Measurements from ENCODE around the gene FAHD1. TPM values are rescaled to one million over a fixed set of nuclear protein-coding genes. Genes with fewer than 3 reads are reported as not detected.
A peak's percentile ranks its signal among the peaks of the same experiment; 100 is the strongest.

FAHD1 gene
- total and polyA plus RNA-seq, 4 donors: 42.7 to 84.2 (median 61.4) TPM

DNA sequence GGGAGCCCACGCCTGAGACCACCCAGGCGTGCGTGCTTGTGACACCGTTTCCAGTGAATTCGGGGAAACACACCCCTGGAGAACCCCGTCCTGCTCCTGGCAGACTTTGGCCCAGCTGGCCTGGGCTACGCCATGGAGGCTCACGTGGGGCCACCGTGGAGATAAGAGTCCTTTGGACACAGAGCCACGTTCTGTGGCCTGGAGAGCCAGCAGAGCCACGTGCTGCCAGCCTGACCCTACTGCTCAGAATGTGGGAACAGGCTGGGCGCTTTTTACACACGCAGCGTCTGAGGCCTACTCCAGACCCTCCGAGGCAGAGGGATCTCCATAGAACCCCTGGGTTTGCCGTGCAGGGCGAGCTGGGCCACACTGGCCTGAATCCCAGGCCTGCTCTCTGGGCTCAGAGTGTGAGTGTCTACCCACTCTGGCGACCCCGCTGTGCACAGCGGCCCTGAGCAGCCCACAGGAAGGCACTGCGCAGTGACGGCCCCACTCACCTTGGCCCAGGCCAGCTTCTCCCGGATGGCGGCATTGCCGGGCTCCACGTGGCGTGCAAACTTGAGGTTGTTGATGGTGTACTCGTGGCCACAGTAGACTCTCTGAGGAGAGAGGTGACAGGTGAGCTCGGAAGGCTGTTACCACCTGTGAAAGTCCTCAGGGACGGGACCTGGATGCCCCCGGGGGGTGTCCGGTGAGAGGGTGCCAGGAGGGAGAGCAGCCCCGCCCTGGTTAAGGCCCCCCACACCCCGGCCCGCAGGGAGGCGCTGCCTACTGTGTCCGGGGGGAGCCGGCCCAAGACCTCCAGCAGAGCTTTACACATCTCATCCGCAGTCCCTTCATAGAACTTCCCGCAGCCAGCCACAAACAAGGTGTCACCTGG is 10.4 kb upstream of the FAHD1 start:
- TF ChIP-seq SP1 (IDR thresholded peaks at IDR 0.05): no peak
- TF ChIP-seq HNF4A (conservative IDR thresholded peaks at IDR 0.05): peak; percentile 5 to 80
- TF ChIP-seq RAD21 (IDR thresholded peaks at IDR 0.05): no peak
- TF ChIP-seq RXRA (IDR thresholded peaks at IDR 0.05): peak in 1 of 2 donors; percentile 63
- no peak for TF ChIP-seq TAF1 (conservative IDR thresholded peaks at IDR 0.05)
- TF ChIP-seq, protein P1, sequence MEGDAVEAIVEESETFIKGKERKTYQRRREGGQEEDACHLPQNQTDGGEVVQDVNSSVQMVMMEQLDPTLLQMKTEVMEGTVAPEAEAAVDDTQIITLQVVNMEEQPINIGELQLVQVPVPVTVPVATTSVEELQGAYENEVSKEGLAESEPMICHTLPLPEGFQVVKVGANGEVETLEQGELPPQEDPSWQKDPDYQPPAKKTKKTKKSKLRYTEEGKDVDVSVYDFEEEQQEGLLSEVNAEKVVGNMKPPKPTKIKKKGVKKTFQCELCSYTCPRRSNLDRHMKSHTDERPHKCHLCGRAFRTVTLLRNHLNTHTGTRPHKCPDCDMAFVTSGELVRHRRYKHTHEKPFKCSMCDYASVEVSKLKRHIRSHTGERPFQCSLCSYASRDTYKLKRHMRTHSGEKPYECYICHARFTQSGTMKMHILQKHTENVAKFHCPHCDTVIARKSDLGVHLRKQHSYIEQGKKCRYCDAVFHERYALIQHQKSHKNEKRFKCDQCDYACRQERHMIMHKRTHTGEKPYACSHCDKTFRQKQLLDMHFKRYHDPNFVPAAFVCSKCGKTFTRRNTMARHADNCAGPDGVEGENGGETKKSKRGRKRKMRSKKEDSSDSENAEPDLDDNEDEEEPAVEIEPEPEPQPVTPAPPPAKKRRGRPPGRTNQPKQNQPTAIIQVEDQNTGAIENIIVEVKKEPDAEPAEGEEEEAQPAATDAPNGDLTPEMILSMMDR (IDR thresholded peaks at IDR 0.05; ENCODE audit: low read depth, low read length, missing input control): no peak
- no peak for DNase-seq (ENCODE audit: low spot score)
- Histone ChIP-seq H3K9ac (ENCODE audit: low read depth in 1 of 2, low read length in 2 of 2) (no peak overlapping the region), H3K4me1 (ENCODE audit: control insufficient read depth in 4 of 4, insufficient read depth in 4 of 4, low read length in 3 of 4) (peaks cover 0 to 74% (median 64%) of the 10 kb centered on the region in 4 donors), H3K27ac (ENCODE audit: low read depth in 1 of 2, low read length in 2 of 2) (peak overlapping the region; percentile 81 to 85), H3K4me3 (ENCODE audit: low read depth in 1 of 3, low read length in 3 of 3) (no peak overlapping the region), H3K36me3 (ENCODE audit: control insufficient read depth in 4 of 4, insufficient read depth in 3 of 4, low read depth in 1 of 4, low read length in 3 of 4) (peaks cover 5 to 28% (median 24%) of the 10 kb centered on the region in 4 donors), H3K9me3 (ENCODE audit: control insufficient read depth in 4 of 4, low read length in 3 of 4) (no peaks in the 10 kb centered on the region), H3K27me3 (ENCODE audit: control insufficient read depth in 4 of 4, insufficient read depth in 4 of 4, low read length in 3 of 4) (no peaks in the 10 kb centered on the region)
- 73% methylated on average over 40 of the region's 40 CpGs for WGBS

DNA sequence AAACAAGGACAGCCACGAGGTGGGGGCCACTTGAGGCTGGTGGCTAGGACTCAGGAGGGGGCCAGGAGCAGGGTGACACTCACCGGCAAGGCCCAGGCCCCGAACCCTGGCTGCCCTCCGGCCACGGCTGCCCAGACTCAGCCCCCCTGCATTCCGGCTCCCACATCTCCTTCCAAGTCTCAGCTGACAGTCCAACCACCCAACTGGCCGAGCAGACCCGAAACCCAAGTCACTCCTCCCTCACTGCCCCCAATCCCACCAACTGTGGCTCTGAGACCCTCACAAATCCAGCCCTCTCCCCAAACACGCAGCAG is 9.8 kb upstream of the FAHD1 start:
- TF ChIP-seq, protein P2, sequence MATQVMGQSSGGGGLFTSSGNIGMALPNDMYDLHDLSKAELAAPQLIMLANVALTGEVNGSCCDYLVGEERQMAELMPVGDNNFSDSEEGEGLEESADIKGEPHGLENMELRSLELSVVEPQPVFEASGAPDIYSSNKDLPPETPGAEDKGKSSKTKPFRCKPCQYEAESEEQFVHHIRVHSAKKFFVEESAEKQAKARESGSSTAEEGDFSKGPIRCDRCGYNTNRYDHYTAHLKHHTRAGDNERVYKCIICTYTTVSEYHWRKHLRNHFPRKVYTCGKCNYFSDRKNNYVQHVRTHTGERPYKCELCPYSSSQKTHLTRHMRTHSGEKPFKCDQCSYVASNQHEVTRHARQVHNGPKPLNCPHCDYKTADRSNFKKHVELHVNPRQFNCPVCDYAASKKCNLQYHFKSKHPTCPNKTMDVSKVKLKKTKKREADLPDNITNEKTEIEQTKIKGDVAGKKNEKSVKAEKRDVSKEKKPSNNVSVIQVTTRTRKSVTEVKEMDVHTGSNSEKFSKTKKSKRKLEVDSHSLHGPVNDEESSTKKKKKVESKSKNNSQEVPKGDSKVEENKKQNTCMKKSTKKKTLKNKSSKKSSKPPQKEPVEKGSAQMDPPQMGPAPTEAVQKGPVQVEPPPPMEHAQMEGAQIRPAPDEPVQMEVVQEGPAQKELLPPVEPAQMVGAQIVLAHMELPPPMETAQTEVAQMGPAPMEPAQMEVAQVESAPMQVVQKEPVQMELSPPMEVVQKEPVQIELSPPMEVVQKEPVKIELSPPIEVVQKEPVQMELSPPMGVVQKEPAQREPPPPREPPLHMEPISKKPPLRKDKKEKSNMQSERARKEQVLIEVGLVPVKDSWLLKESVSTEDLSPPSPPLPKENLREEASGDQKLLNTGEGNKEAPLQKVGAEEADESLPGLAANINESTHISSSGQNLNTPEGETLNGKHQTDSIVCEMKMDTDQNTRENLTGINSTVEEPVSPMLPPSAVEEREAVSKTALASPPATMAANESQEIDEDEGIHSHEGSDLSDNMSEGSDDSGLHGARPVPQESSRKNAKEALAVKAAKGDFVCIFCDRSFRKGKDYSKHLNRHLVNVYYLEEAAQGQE (IDR thresholded peaks at IDR 0.05): no peak
- TF ChIP-seq FOXA2 (IDR thresholded peaks at IDR 0.05): no peak
- TF ChIP-seq, protein P3, sequence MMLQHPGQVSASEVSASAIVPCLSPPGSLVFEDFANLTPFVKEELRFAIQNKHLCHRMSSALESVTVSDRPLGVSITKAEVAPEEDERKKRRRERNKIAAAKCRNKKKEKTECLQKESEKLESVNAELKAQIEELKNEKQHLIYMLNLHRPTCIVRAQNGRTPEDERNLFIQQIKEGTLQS (IDR thresholded peaks at IDR 0.05): no peak
- TF ChIP-seq HNF4A (conservative IDR thresholded peaks at IDR 0.05): no peak
- TF ChIP-seq RXRA (IDR thresholded peaks at IDR 0.05): no peak
- H3K4me3 ChIP-seq (ENCODE audit: low read depth in 1 of 3, low read length in 3 of 3): no peak overlapping the region
- H3K36me3 ChIP-seq (ENCODE audit: control insufficient read depth in 4 of 4, insufficient read depth in 3 of 4, low read depth in 1 of 4, low read length in 3 of 4): peaks cover 5 to 31% (median 26%) of the 10 kb centered on the region in 4 donors
- no peak for DNase-seq (ENCODE audit: low spot score)
- 92% methylated on average over 9 of the region's 9 CpGs for WGBS
- H3K27me3 ChIP-seq (ENCODE audit: control insufficient read depth in 4 of 4, insufficient read depth in 4 of 4, low read length in 3 of 4): no peaks in the 10 kb centered on the region
- no peak overlapping the region for H3K9ac ChIP-seq (ENCODE audit: low read depth in 1 of 2, low read length in 2 of 2)
- H3K4me1 ChIP-seq (ENCODE audit: control insufficient read depth in 4 of 4, insufficient read depth in 4 of 4, low read length in 3 of 4): peaks cover 3 to 78% (median 69%) of the 10 kb centered on the region in 4 donors
- peak overlapping the region; percentile 81 to 85 for H3K27ac ChIP-seq (ENCODE audit: low read depth in 1 of 2, low read length in 2 of 2)
- no peaks in the 10 kb centered on the region for H3K9me3 ChIP-seq (ENCODE audit: control insufficient read depth in 4 of 4, low read length in 3 of 4)

DNA sequence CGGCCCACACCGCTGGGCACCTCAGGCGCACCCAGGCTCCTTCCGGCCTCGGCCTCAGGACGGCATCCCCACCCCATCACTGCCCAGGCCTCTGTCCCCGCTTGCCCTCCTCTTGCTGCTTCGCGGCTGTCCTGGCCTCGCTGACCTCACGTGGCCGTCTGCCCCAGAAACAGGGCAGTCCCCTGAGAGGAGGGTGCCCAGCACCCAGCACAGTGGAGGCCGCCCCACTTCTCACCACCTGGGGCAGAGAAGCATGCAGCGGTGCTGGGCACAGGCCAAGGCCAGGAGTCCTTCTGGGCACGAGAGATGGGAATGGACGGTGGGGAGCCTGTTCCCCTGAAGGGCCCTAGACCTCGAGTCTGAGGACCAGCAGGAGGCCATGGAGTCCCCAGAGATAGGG is 9.3 kb upstream of the FAHD1 start:
- DNase-seq (ENCODE audit: low spot score): no peak
- 55% methylated on average over 17 of the region's 17 CpGs for WGBS

More for the DNA sequence above, 9.3 kb upstream of the FAHD1 start:
- no peaks in the 10 kb centered on the region for H3K9me3 ChIP-seq (ENCODE audit: control insufficient read depth in 4 of 4, low read length in 3 of 4)
- H3K9ac ChIP-seq (ENCODE audit: low read depth in 1 of 2, low read length in 2 of 2): no peak overlapping the region
- H3K27me3 ChIP-seq (ENCODE audit: control insufficient read depth in 4 of 4, insufficient read depth in 4 of 4, low read length in 3 of 4): no peaks in the 10 kb centered on the region
- peaks cover 8 to 82% (median 74%) of the 10 kb centered on the region in 4 donors for H3K4me1 ChIP-seq (ENCODE audit: control insufficient read depth in 4 of 4, insufficient read depth in 4 of 4, low read length in 3 of 4)
- peak overlapping the region; percentile 81 to 85 for H3K27ac ChIP-seq (ENCODE audit: low read depth in 1 of 2, low read length in 2 of 2)
- H3K4me3 ChIP-seq (ENCODE audit: low read depth in 1 of 3, low read length in 3 of 3): no peak overlapping the region
- H3K36me3 ChIP-seq (ENCODE audit: control insufficient read depth in 4 of 4, insufficient read depth in 3 of 4, low read depth in 1 of 4, low read length in 3 of 4): peaks cover 10 to 34% (median 30%) of the 10 kb centered on the region in 4 donors
- TF ChIP-seq HNF4A (conservative IDR thresholded peaks at IDR 0.05) (peak in 1 of 2 donors; percentile 7), RXRA (IDR thresholded peaks at IDR 0.05) (peak in 1 of 2 donors; percentile 42)
- TF ChIP-seq, protein P4, sequence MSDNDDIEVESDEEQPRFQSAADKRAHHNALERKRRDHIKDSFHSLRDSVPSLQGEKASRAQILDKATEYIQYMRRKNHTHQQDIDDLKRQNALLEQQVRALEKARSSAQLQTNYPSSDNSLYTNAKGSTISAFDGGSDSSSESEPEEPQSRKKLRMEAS (IDR thresholded peaks at IDR 0.05): no peak

Measured in liver (tissue), 9 donors.